ENCODE results near the gene SLC39A3.
"Not testable (repeated sequence)": the region's sequence is repeated elsewhere in the genome, so short reads cannot be mapped to it uniquely, and the experiment has no call there.

The SLC39A3 gene

GRCh38 chr19:2716722-2717637 is 22.8 kb downstream of the SLC39A3 start:
- no peak overlapping the region for H3K4me3 ChIP-seq (ENCODE audit: low read length in 2 of 2)
- no peak overlapping the region for H3K27ac ChIP-seq (ENCODE audit: low read depth in 2 of 2, low read length in 2 of 2)
- H3K9ac ChIP-seq (ENCODE audit: low read depth in 1 of 2, low read length in 2 of 2) = no peak overlapping the region
- peaks cover 0 to 4% of the 10 kb centered on the region in 2 donors for H3K9me3 ChIP-seq (ENCODE audit: control insufficient read depth in 2 of 2, low read length in 2 of 2)
- H3K36me3 ChIP-seq (ENCODE audit: control insufficient read depth in 2 of 2, insufficient read depth in 2 of 2, low read length in 2 of 2) = no peaks in the 10 kb centered on the region
- peaks cover 0 to 2% of the 10 kb centered on the region in 2 donors for H3K4me1 ChIP-seq (ENCODE audit: control insufficient read depth in 2 of 2, insufficient read depth in 2 of 2, low read length in 2 of 2)
- H3K27me3 ChIP-seq (ENCODE audit: control insufficient read depth in 2 of 2, insufficient read depth in 2 of 2, low read length in 2 of 2) = peaks cover 6 to 15% of the 10 kb centered on the region in 2 donors

GRCh38 chr19:2716275-2716650 is 23.6 kb downstream of the SLC39A3 start:
- Histone ChIP-seq H3K9me3 (ENCODE audit: control insufficient read depth in 2 of 2, low read length in 2 of 2) (peaks cover 0 to 4% of the 10 kb centered on the region in 2 donors), H3K36me3 (ENCODE audit: control insufficient read depth in 2 of 2, insufficient read depth in 2 of 2, low read length in 2 of 2) (no peaks in the 10 kb centered on the region), H3K4me3 (ENCODE audit: low read length in 2 of 2) (no peak overlapping the region), H3K9ac (ENCODE audit: low read depth in 1 of 2, low read length in 2 of 2) (no peak overlapping the region), H3K27me3 (ENCODE audit: control insufficient read depth in 2 of 2, insufficient read depth in 2 of 2, low read length in 2 of 2) (peaks cover 4 to 12% of the 10 kb centered on the region in 2 donors), H3K27ac (ENCODE audit: low read depth in 2 of 2, low read length in 2 of 2) (no peak overlapping the region), H3K4me1 (ENCODE audit: control insufficient read depth in 2 of 2, insufficient read depth in 2 of 2, low read length in 2 of 2) (peaks cover 0 to 2% of the 10 kb centered on the region in 2 donors)

GRCh38 chr19:2715470-2716274 is 24.1 kb downstream of the SLC39A3 start:
- Histone ChIP-seq H3K9ac (ENCODE audit: low read depth in 1 of 2, low read length in 2 of 2) (no peak overlapping the region), H3K27me3 (ENCODE audit: control insufficient read depth in 2 of 2, insufficient read depth in 2 of 2, low read length in 2 of 2) (peaks cover 4 to 10% of the 10 kb centered on the region in 2 donors), H3K27ac (ENCODE audit: low read depth in 2 of 2, low read length in 2 of 2) (no peak overlapping the region), H3K36me3 (ENCODE audit: control insufficient read depth in 2 of 2, insufficient read depth in 2 of 2, low read length in 2 of 2) (no peaks in the 10 kb centered on the region), H3K4me1 (ENCODE audit: control insufficient read depth in 2 of 2, insufficient read depth in 2 of 2, low read length in 2 of 2) (peaks cover 0 to 2% of the 10 kb centered on the region in 2 donors), H3K9me3 (ENCODE audit: control insufficient read depth in 2 of 2, low read length in 2 of 2) (peaks cover 0 to 4% of the 10 kb centered on the region in 2 donors), H3K4me3 (ENCODE audit: low read length in 2 of 2) (no peak overlapping the region)

GRCh38 chr19:2714531-2715269 is 25.1 kb downstream of the SLC39A3 start:
- Histone ChIP-seq H3K9ac (ENCODE audit: low read depth in 1 of 2, low read length in 2 of 2) (no peak overlapping the region), H3K27ac (ENCODE audit: low read depth in 2 of 2, low read length in 2 of 2) (no peak overlapping the region), H3K36me3 (ENCODE audit: control insufficient read depth in 2 of 2, insufficient read depth in 2 of 2, low read length in 2 of 2) (no peaks in the 10 kb centered on the region), H3K4me1 (ENCODE audit: control insufficient read depth in 2 of 2, insufficient read depth in 2 of 2, low read length in 2 of 2) (no peaks in the 10 kb centered on the region), H3K27me3 (ENCODE audit: control insufficient read depth in 2 of 2, insufficient read depth in 2 of 2, low read length in 2 of 2) (peaks cover 0 to 1% of the 10 kb centered on the region in 2 donors), H3K4me3 (ENCODE audit: low read length in 2 of 2) (no peak overlapping the region), H3K9me3 (ENCODE audit: control insufficient read depth in 2 of 2, low read length in 2 of 2) (peaks cover 0 to 4% of the 10 kb centered on the region in 2 donors)

- not testable (repeated sequence) for H3K4me1 ChIP-seq (ENCODE audit: control insufficient read depth in 2 of 2, insufficient read depth in 2 of 2, low read length in 2 of 2); H3K27me3 ChIP-seq (ENCODE audit: control insufficient read depth in 2 of 2, insufficient read depth in 2 of 2, low read length in 2 of 2); H3K4me3 ChIP-seq (ENCODE audit: low read length in 2 of 2)
Measured at GRCh38 chr19:2714102-2714501, 25.7 kb downstream of the SLC39A3 start.

GRCh38 chr19:2713170-2713569 is 26.6 kb downstream of the SLC39A3 start:
- H3K36me3 ChIP-seq (ENCODE audit: control insufficient read depth in 2 of 2, insufficient read depth in 2 of 2, low read length in 2 of 2); H3K27me3 ChIP-seq (ENCODE audit: control insufficient read depth in 2 of 2, insufficient read depth in 2 of 2, low read length in 2 of 2); H3K9me3 ChIP-seq (ENCODE audit: control insufficient read depth in 2 of 2, low read length in 2 of 2); H3K9ac ChIP-seq (ENCODE audit: low read depth in 1 of 2, low read length in 2 of 2); H3K4me1 ChIP-seq (ENCODE audit: control insufficient read depth in 2 of 2, insufficient read depth in 2 of 2, low read length in 2 of 2); H3K4me3 ChIP-seq (ENCODE audit: low read length in 2 of 2); H3K27ac ChIP-seq (ENCODE audit: low read depth in 2 of 2, low read length in 2 of 2): not testable (repeated sequence)

More at GRCh38 chr19:2714102-2714501, 25.7 kb downstream of the SLC39A3 start:
- H3K9ac ChIP-seq (ENCODE audit: low read depth in 1 of 2, low read length in 2 of 2); H3K27ac ChIP-seq (ENCODE audit: low read depth in 2 of 2, low read length in 2 of 2); H3K36me3 ChIP-seq (ENCODE audit: control insufficient read depth in 2 of 2, insufficient read depth in 2 of 2, low read length in 2 of 2); H3K9me3 ChIP-seq (ENCODE audit: control insufficient read depth in 2 of 2, low read length in 2 of 2): not testable (repeated sequence)

GRCh38 chr19:2711875-2712205 is 28.0 kb downstream of the SLC39A3 start:
- Histone ChIP-seq H3K27ac (ENCODE audit: low read depth in 2 of 2, low read length in 2 of 2) (no peak overlapping the region), H3K9ac (ENCODE audit: low read depth in 1 of 2, low read length in 2 of 2) (no peak overlapping the region), H3K4me3 (ENCODE audit: low read length in 2 of 2) (no peak overlapping the region), H3K9me3 (ENCODE audit: control insufficient read depth in 2 of 2, low read length in 2 of 2) (peaks cover 0 to 4% of the 10 kb centered on the region in 2 donors), H3K27me3 (ENCODE audit: control insufficient read depth in 2 of 2, insufficient read depth in 2 of 2, low read length in 2 of 2) (no peaks in the 10 kb centered on the region), H3K36me3 (ENCODE audit: control insufficient read depth in 2 of 2, insufficient read depth in 2 of 2, low read length in 2 of 2) (no peaks in the 10 kb centered on the region), H3K4me1 (ENCODE audit: control insufficient read depth in 2 of 2, insufficient read depth in 2 of 2, low read length in 2 of 2) (no peaks in the 10 kb centered on the region)

- Histone ChIP-seq H3K4me1 (ENCODE audit: control insufficient read depth in 2 of 2, insufficient read depth in 2 of 2, low read length in 2 of 2) (no peaks in the 10 kb centered on the region), H3K4me3 (ENCODE audit: low read length in 2 of 2) (no peak overlapping the region), H3K9me3 (ENCODE audit: control insufficient read depth in 2 of 2, low read length in 2 of 2) (peaks cover 0 to 4% of the 10 kb centered on the region in 2 donors), H3K9ac (ENCODE audit: low read depth in 1 of 2, low read length in 2 of 2) (no peak overlapping the region), H3K27me3 (ENCODE audit: control insufficient read depth in 2 of 2, insufficient read depth in 2 of 2, low read length in 2 of 2) (no peaks in the 10 kb centered on the region), H3K36me3 (ENCODE audit: control insufficient read depth in 2 of 2, insufficient read depth in 2 of 2, low read length in 2 of 2) (no peaks in the 10 kb centered on the region), H3K27ac (ENCODE audit: low read depth in 2 of 2, low read length in 2 of 2) (peak overlapping the region in 1 of 2 donors; percentile 23)
Measured at GRCh38 chr19:2711172-2711874, 28.5 kb downstream of the SLC39A3 start.

- Histone ChIP-seq H3K4me1 (ENCODE audit: control insufficient read depth in 2 of 2, insufficient read depth in 2 of 2, low read length in 2 of 2) (peaks cover 0 to 5% of the 10 kb centered on the region in 2 donors), H3K36me3 (ENCODE audit: control insufficient read depth in 2 of 2, insufficient read depth in 2 of 2, low read length in 2 of 2) (no peaks in the 10 kb centered on the region), H3K9ac (ENCODE audit: low read depth in 1 of 2, low read length in 2 of 2) (no peak overlapping the region), H3K4me3 (ENCODE audit: low read length in 2 of 2) (no peak overlapping the region), H3K9me3 (ENCODE audit: control insufficient read depth in 2 of 2, low read length in 2 of 2) (no peaks in the 10 kb centered on the region), H3K27ac (ENCODE audit: low read depth in 2 of 2, low read length in 2 of 2) (no peak overlapping the region), H3K27me3 (ENCODE audit: control insufficient read depth in 2 of 2, insufficient read depth in 2 of 2, low read length in 2 of 2) (no peaks in the 10 kb centered on the region)
Measured at GRCh38 chr19:2706251-2706650, 33.6 kb downstream of the SLC39A3 start.
